ENCODE measurements around the gene OBI1. TPM values are rescaled to one million over a fixed set of nuclear protein-coding genes. Genes with fewer than 3 reads are reported as not detected.
"Not testable (repeated sequence)": the region's sequence is repeated elsewhere in the genome, so short reads cannot be mapped to it uniquely, and the experiment has no call there.

Gene OBI1
- total RNA-seq, 1 experiment from 2014 or later, result 30.5 TPM

DNA sequence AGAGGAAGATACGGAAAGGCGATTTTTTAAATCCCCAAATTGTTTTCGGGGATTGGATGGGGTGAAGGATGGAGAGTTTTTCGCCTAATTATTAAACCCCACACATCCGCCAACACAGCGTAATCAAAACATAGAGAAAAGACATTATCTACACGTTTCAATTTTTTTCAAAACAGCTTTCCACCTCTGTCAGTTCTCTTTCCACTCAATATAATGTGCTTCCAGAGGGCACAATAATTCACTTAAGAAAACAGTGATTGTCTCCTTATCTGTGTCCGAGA is 435 bp upstream of the OBI1 start:
- no peaks in the 10 kb centered on the region for H3K36me3 ChIP-seq (replicated peaks; ENCODE audit: control insufficient read depth, insufficient read depth, low read length)
- peak overlapping the region; percentile 74 for H3K4me3 ChIP-seq (ENCODE audit: insufficient read depth, low read depth, low read length)
- peaks cover 6% of the 10 kb centered on the region; the same call in 1 of the 2 replicates for H3K27me3 ChIP-seq (ENCODE audit: control insufficient read depth, insufficient read depth, low read length)
- no peak for DNase-seq

DNA sequence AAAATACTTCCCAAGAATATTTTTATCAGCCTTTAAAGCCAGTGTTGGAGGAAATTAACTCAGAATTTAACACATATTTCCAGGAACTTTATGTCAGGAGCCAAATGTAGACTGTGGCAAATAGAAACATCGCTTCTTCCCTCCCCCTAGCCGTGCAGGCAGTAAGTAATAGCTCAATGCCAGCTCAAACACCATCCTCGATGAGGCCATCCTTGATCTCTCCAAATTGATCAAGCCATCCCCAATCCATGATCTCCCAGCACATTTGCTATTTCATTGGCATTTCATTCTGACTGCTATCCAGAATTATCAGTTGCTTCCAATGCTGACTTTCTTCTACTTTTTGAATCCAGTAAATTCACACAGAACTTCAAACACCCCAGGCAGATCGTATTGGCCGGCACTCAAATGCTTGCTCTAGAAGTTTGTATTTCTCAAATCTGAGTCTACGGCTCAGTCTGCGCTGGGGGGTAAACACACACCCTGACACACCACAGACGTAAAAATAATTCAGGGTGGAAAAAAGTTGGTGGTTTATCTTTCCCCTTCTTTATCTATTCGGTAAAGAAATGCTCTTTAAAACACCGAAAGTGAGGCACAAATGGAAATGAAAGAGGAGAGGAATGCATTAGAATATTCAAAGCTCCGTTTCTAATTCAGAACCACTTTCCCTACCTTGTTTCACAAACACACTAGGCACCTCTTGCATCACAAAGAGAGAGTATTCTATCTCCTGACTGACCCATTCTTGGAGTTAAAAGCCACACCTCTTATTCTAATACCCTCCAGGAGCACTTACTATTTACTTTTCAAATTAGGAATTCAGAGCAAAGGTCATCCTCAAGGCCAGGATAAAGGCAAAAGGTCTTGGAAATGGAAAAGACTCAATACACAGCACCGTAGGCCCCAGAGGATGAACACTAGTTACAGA is 991 bp downstream of the OBI1 start:
- H3K36me3 ChIP-seq (replicated peaks; ENCODE audit: control insufficient read depth, insufficient read depth, low read length), result no peaks in the 10 kb centered on the region
- peak overlapping the region; percentile 74 for H3K4me3 ChIP-seq (ENCODE audit: insufficient read depth, low read depth, low read length)
- DNase-seq, result peak; percentile 85
- H3K27me3 ChIP-seq (ENCODE audit: control insufficient read depth, insufficient read depth, low read length), result peaks cover 6% of the 10 kb centered on the region; the same call in 1 of the 2 replicates

DNA sequence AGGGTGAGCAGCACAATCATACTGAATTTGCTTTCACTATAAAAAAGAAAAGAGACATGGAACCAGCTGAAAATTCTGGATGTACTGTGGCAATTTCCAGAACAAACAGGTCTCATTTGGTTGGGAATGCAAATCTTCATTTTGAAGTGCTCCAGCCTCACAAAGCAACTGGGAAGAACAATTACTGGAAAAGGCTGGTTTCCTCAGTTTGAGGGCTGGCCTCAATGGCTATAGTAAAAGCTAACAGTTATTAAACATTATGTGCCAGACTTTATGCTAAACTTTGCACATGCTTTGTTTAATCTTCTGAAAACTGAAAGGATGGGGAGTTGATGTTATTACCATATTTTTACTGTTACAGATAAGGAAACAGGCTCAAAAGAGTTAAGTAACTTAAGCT is 3.0 kb downstream of the OBI1 start:
- H3K4me3 ChIP-seq (ENCODE audit: insufficient read depth, low read depth, low read length), result no peak overlapping the region
- peaks cover 6% of the 10 kb centered on the region; the same call in 1 of the 2 replicates for H3K27me3 ChIP-seq (ENCODE audit: control insufficient read depth, insufficient read depth, low read length)
- no peak for DNase-seq
- H3K36me3 ChIP-seq (replicated peaks; ENCODE audit: control insufficient read depth, insufficient read depth, low read length), result no peaks in the 10 kb centered on the region

DNA sequence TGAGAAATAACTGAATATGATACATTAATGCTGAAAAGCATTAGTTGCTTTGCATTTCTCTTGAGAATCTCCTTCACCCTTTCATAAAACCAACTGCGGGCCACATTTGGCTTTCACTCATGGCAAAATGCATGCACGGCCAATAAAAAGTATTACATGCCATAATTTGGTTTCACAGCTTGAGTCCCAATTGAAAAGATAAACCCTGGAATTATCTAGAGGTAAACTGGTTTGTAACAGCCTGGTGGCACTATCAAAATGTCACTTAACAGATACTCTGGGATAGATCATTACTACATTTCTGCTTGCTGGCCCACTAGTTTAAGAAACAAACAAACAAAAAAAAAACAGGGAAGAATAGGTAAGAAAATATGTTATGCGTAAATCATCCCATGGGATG is 3.9 kb downstream of the OBI1 start:
- DNase-seq, result no peak
- no peak overlapping the region for H3K4me3 ChIP-seq (ENCODE audit: insufficient read depth, low read depth, low read length)
- H3K27me3 ChIP-seq (ENCODE audit: control insufficient read depth, insufficient read depth, low read length), result peaks cover 6% of the 10 kb centered on the region; the same call in 1 of the 2 replicates
- no peaks in the 10 kb centered on the region for H3K36me3 ChIP-seq (replicated peaks; ENCODE audit: control insufficient read depth, insufficient read depth, low read length)

DNA sequence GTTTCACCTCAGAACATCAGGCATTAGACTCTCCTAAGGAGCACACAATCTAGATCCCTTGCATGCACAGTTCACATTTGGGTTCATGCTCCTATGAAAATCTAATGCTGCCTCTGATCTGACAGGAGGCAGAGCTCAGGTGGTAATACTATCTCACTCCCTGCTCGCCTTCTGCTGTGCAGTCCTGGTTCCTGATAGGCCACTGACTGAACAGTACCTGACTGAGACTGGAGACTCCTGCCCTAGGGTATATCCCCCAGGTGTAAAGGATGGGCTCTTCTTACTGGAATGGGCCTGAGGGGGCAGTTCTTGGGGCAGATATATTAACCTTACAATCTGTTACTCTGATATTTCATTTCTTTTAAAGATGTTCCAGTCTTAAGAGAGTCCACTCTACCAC is 6.3 kb downstream of the OBI1 start:
- Histone ChIP-seq H3K27me3 (ENCODE audit: control insufficient read depth, insufficient read depth, low read length) (no peaks in the 10 kb centered on the region; the same call in 1 of the 2 replicates), H3K4me3 (ENCODE audit: insufficient read depth, low read depth, low read length) (no peak overlapping the region)
- DNase-seq, result no peak

DNA sequence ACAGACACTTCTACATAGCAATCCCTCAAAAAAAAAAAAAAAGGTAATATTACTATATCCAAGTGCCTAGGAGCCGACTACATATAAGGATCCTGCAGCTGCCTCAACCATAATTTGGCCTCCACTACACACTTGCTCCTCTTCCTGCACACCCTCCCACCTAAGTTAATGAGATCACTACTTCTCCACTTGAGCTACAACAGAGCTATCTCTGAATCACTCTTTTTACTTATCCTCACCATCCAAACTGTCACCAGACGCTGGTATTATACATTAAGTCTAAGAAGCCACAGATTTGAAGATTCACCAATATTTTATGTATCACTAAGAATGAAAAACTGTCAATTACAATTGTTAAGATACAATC is 8.3 kb downstream of the OBI1 start:
- Histone ChIP-seq H3K36me3 (replicated peaks; ENCODE audit: control insufficient read depth, insufficient read depth, low read length) (no peaks in the 10 kb centered on the region), H3K4me3 (ENCODE audit: insufficient read depth, low read depth, low read length) (no peak overlapping the region), H3K27me3 (ENCODE audit: control insufficient read depth, insufficient read depth, low read length) (no peaks in the 10 kb centered on the region)
- no peak for DNase-seq

More for the DNA sequence above, 6.3 kb downstream of the OBI1 start:
- H3K36me3 ChIP-seq (replicated peaks; ENCODE audit: control insufficient read depth, insufficient read depth, low read length), result no peaks in the 10 kb centered on the region

DNA sequence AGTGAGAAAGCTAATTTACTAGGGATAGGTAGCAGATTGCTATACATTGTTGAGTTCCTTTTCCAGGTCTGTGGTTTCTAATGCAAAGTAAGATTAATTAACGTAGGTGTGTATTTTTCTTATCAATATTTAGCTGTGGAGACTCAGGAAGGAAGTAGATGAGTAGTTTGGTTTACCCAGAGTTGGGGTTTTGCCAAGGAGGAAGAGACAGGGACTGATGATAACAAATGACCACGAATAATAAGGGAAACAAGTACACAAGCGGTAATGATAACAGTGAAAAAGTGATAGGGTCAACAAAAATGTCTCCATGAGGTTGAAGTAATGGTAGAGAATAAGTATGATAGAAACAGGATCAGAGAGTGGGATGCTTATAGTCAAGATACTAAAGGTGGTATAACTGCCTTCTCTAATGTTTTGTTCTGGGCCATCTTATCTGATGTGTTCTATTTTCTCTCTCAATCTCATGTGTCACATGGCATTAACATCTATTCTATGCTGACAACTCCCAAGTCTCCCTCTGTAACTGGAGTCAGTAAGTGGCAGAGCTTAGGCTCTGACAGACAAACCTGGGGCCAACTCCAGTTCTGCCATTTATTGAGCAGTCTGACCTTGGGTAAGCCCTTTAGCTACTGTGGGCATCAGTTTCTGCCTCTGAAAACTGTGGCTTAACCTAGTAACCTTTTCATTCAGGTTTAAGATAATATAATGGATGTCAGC is 8.8 kb downstream of the OBI1 start:
- no peak overlapping the region for H3K4me3 ChIP-seq (ENCODE audit: insufficient read depth, low read depth, low read length)
- DNase-seq, result no peak
- no peaks in the 10 kb centered on the region for H3K36me3 ChIP-seq (replicated peaks; ENCODE audit: control insufficient read depth, insufficient read depth, low read length)

DNA sequence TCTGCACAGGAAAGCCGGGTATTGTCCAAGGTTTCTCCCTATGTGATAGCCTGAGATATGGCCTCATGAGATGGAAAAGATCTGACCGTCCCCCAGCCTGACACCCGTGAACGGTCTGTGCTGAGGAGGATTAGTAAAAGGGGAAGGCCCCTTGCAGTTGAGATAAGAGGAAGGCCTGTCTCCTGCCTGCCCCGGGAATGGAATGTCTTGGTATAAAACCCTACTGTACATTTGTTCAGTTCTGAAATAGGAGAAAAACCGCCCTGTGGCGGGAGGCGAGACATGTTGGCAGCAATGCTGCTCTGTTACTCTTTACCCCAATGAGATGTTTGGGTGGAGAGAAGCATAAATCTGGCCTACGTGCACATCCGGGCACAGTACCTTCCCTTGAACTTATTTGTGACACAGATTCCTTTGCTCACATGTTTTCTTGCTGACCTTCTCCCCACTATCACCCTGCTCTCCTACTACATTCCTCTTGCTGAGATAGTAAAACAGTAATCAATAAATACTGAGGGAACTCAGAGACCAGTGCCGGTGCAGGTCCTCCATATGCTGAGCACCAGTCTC is 11.8 kb downstream of the OBI1 start:
- DNase-seq; H3K36me3 ChIP-seq (replicated peaks; ENCODE audit: control insufficient read depth, insufficient read depth, low read length); H3K4me3 ChIP-seq (ENCODE audit: insufficient read depth, low read depth, low read length); H3K27me3 ChIP-seq (ENCODE audit: control insufficient read depth, insufficient read depth, low read length): not testable (repeated sequence)

More for the DNA sequence above, 8.8 kb downstream of the OBI1 start:
- H3K27me3 ChIP-seq (ENCODE audit: control insufficient read depth, insufficient read depth, low read length), result no peaks in the 10 kb centered on the region

DNA sequence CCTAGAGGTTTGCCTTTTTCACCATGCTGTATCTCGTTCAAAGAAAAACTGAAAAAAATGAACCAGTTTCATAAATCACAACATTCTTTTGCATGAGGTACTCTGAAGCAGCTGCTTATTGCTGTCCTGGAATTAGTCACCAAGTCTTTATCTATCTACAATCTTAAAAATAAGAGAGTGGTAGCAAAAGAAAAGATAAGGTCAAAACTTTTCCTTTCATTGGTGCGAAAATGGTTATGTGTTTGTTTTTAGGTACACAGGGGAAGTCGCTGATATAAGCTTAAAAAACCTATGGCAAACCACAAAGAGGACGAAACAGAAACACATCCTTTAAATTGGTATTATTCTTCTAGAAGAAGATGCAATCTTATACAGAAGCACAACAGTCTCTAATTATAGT is 20.7 kb downstream of the OBI1 start:
- Histone ChIP-seq H3K27me3 (ENCODE audit: control insufficient read depth, insufficient read depth, low read length) (no peaks in the 10 kb centered on the region), H3K4me3 (ENCODE audit: insufficient read depth, low read depth, low read length) (no peak overlapping the region), H3K36me3 (replicated peaks; ENCODE audit: control insufficient read depth, insufficient read depth, low read length) (peaks cover 3% of the 10 kb centered on the region)
- no peak for DNase-seq

DNA sequence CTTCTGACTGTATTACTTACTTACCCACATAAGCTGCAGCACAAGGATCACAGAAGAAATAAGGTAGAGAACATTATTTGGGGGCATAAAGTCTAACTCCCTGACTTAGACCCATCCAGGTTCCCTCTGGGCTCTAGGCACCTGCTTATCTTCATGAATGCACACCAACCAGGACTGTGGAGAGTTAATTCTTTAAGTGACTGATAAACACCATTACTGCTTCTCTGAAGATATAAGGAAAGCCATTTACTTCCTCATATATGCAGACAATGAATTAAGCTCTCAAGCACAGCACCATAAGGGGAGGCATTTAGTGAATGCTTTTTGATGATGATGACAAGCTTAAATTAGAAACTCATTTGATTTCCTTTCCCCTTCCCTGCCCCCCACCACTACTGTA is 22.5 kb downstream of the OBI1 start:
- H3K36me3 ChIP-seq (replicated peaks; ENCODE audit: control insufficient read depth, insufficient read depth, low read length), result peaks cover 3% of the 10 kb centered on the region
- no peaks in the 10 kb centered on the region for H3K27me3 ChIP-seq (ENCODE audit: control insufficient read depth, insufficient read depth, low read length)
- H3K4me3 ChIP-seq (ENCODE audit: insufficient read depth, low read depth, low read length), result no peak overlapping the region
- no peak for DNase-seq

DNA sequence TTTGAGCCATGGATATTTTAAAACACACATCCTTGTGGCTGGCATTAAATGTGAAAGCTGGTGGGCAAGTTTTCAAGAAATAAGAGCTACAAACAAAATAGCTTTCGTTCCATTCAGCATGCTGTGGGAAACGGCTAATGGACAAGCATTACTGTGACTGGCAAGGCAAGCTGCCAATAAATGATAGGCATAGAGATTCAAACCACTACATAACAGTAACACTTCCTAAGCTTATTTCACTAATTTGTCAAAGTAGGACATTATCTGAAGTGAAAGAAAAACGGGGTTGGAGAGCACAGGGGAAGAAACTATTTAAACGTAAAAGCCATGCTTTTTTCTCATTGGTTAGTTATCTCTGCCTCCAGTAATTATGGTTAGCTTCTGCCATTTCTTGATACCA is 26.0 kb downstream of the OBI1 start:
- no peak for DNase-seq
- no peaks in the 10 kb centered on the region for H3K27me3 ChIP-seq (ENCODE audit: control insufficient read depth, insufficient read depth, low read length)

DNA sequence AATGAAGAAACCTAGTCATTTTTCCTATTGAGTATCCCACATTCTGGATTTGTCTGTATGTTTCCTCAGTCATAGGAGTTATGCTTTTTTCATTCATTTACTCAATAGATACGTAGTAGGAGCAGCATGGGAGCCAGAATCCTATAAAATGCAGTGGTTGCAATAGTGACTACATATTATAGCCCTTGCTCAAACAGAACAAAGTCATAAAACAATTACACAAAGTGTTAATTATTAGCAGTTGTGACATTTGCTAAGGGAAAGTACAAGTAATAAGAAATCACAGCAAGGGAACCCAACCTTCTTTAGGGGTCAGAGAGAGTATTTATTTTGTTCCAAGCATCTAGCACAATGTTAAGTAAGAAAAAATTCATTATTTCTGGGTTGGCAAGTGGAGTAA is 27.9 kb downstream of the OBI1 start:
- no peak overlapping the region for H3K4me3 ChIP-seq (ENCODE audit: insufficient read depth, low read depth, low read length)
- H3K36me3 ChIP-seq (replicated peaks; ENCODE audit: control insufficient read depth, insufficient read depth, low read length), result peaks cover 3% of the 10 kb centered on the region
- no peaks in the 10 kb centered on the region for H3K27me3 ChIP-seq (ENCODE audit: control insufficient read depth, insufficient read depth, low read length)
- no peak for DNase-seq

More for the DNA sequence above, 26.0 kb downstream of the OBI1 start:
- H3K36me3 ChIP-seq (replicated peaks; ENCODE audit: control insufficient read depth, insufficient read depth, low read length), result peaks cover 3% of the 10 kb centered on the region
- H3K4me3 ChIP-seq (ENCODE audit: insufficient read depth, low read depth, low read length), result no peak overlapping the region

DNA sequence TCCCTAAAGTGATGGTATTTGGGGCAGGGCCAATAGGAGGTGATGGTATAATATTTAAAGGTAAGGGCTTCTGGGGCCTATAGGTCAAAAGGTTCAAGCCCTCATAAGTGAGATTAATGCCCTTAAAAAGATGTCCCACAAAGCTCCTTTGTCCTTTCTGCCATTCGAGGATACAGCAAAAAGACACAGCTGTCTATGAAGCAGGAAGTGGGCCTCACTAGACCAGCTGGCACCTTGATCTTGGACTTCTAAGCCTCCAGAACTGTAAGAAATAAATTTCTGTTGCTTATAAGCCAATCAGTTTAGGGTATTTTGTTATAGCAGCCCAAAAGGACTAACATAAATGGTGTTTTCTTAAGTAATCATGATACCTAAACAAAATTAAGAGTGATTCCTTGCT is 28.4 kb downstream of the OBI1 start:
- no peak for DNase-seq

DNA sequence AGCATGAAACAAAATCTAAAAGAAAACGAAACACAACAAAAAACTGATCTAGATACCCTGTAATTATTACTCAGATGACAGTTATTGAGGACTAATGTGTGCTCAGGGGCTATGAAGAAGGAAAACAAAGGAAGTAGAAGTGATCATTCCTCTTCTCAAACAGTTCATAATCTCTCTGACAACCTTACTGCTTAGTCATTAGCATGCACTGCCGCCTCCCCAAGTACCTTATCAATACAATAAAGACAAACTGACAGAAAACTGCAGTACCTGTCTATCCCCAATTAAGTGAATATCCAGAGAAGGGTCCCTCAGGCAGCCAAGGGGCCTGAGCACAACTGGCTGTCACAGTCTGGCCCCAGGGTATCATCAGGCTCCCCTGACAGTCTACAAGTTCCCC is 33.6 kb downstream of the OBI1 start:
- Histone ChIP-seq H3K27me3 (ENCODE audit: control insufficient read depth, insufficient read depth, low read length) (no peaks in the 10 kb centered on the region), H3K4me3 (ENCODE audit: insufficient read depth, low read depth, low read length) (no peak overlapping the region), H3K36me3 (replicated peaks; ENCODE audit: control insufficient read depth, insufficient read depth, low read length) (peaks cover 3% of the 10 kb centered on the region)
- no peak for DNase-seq

More for the DNA sequence above, 28.4 kb downstream of the OBI1 start:
- Histone ChIP-seq H3K36me3 (replicated peaks; ENCODE audit: control insufficient read depth, insufficient read depth, low read length) (peaks cover 3% of the 10 kb centered on the region), H3K4me3 (ENCODE audit: insufficient read depth, low read depth, low read length) (no peak overlapping the region), H3K27me3 (ENCODE audit: control insufficient read depth, insufficient read depth, low read length) (no peaks in the 10 kb centered on the region)

DNA sequence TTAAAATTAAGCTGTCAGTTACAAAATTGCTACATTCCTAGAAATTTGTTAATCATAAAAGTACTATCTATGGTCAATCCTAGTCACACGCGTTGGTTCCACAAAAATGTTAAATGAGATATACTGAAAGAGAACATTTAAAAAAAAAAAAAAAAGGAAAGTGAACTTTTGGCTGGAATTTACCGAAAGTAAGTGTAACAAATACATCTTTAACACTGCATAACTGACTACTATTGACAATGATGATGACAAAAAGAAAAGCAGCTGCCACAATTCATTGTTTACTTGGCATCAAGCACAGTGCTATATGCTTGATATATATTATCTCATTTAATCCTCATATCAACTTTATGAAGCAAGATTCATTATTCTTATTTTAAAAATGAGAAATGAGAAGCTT is 35.8 kb downstream of the OBI1 start:
- DNase-seq, result no peak
- Histone ChIP-seq H3K36me3 (replicated peaks; ENCODE audit: control insufficient read depth, insufficient read depth, low read length) (peaks cover 2% of the 10 kb centered on the region; the same call in 1 of the 2 replicates), H3K4me3 (ENCODE audit: insufficient read depth, low read depth, low read length) (no peak overlapping the region), H3K27me3 (ENCODE audit: control insufficient read depth, insufficient read depth, low read length) (no peaks in the 10 kb centered on the region)
